A549 (cell line): Measurements from ENCODE around the gene SLC25A11. TPM values are rescaled to one million over a fixed set of nuclear protein-coding genes. Genes with fewer than 3 reads are reported as not detected.

Source experiments
- ATAC-seq, 2 experiments: fragments of 200-7000 bp in 1 of 2; fragments of >200 bp in 1 of 2; cut with Nextera tagmentation in 1 of 2; cut with Tn5 transposase in 1 of 2; 3 replicates each; pipeline versions ENCODE4 v1.8.0 to v1.9.1; 2018 to 2020; ENCODE audit warnings: mild to moderate bottlenecking in 1 of 2, moderate library complexity in 1 of 2
- CTCF ChIA-PET: fragments of 300-600 bp; sonication (Branson Sonifier 250); formaldehyde crosslinking; extraction: SDS; loops from one replicate; lab custom pipeline; 2021; ENCODE audit warnings: antibody characterized with exemption, inconsistent platforms; lab: Yijun Ruan, JAX
- POLR2A ChIA-PET: fragments of 350-600 bp; formaldehyde crosslinking; extraction: SDS; loops from one replicate; lab custom pipeline; 2021; ENCODE audit warnings: antibody characterized with exemption, inconsistent platforms; lab: Yijun Ruan, JAX
- DNase-seq, 2 experiments: peaks; one replicate each; pipeline versions ENCODE4 v3.0.0 to v3.0.0-alpha.2; 2011 to 2016; ENCODE audit warnings: low read depth in 1 of 2, low spot score in 1 of 2
- FAIRE-seq: peaks from 2 replicates; lab custom pipeline; 2011; peaks lifted over from hg19 to GRCh38; lab: Jason Lieb, UNC
- H3K27ac ChIP-seq, 2 experiments: fragments of >200 bp; sonication (Bioruptor Twin); formaldehyde crosslinking; 3 replicates each; pipeline ENCODE4 v1.5.1; 2016 to 2017
- H3K4me1 ChIP-seq: fragments of >200 bp; sonication (Bioruptor Twin); formaldehyde crosslinking; 3 replicates; pipeline ENCODE4 v1.6.1; 2016
- H3K4me2 ChIP-seq: fragments of >200 bp; sonication (Bioruptor Twin); formaldehyde crosslinking; 3 replicates; pipeline ENCODE4 v1.6.1; 2016
- H3K4me3 ChIP-seq: fragments of >200 bp; sonication (Bioruptor Twin); formaldehyde crosslinking; 3 replicates; pipeline ENCODE4 v1.5.1; 2016
- H3K9me3 ChIP-seq: fragments of >200 bp; sonication (Bioruptor Twin); formaldehyde crosslinking; 3 replicates; pipeline ENCODE4 v1.6.1; 2016
- CEBPB ChIP-seq, 2 experiments: fragments of >200 bp in 1 of 2; sonication (Bioruptor Twin) in 1 of 2; formaldehyde crosslinking in 1 of 2; IDR thresholded peaks; 2 replicates each; pipeline ENCODE4 v1.6.1; 2012 to 2016
- CHD2 ChIP-seq: fragments of 150-350 bp; IDR thresholded peaks from 2 replicates; pipeline ENCODE4 v1.6.1; 2014; ENCODE audit warnings: low read length; ENCODE audit not compliant: partially characterized antibody
- CHD4 ChIP-seq: fragments of 200-600 bp; sonication (generic); IDR thresholded peaks from 2 replicates; pipeline ENCODE4 v1.6.1; 2016; ENCODE audit warnings: antibody characterized with exemption, mild to moderate bottlenecking, borderline replicate concordance
- EHF ChIP-seq: fragments of 250-450 bp; sonication (Bioruptor Pico); IDR thresholded peaks from 2 replicates; pipeline ENCODE4 v1.5.0; 2020; ENCODE audit warnings: mild to moderate bottlenecking
- EP300 ChIP-seq, 2 experiments: fragments of >200 bp; sonication (Bioruptor Twin); formaldehyde crosslinking; IDR thresholded peaks; 2 replicates in 1 of 2; 3 replicates in 1 of 2; pipeline ENCODE4 v1.6.1; 2016 to 2017
- FOSL2 ChIP-seq, 2 experiments: fragments of 450-650 bp in 1 of 2; fragments of >200 bp in 1 of 2; sonication (Bioruptor Twin) in 1 of 2; formaldehyde crosslinking; IDR thresholded peaks; 2 replicates each; pipeline versions ENCODE4 v1.5.0 to v1.6.1; 2016 to 2020; ENCODE audit warnings: mild to moderate bottlenecking in 1 of 2, moderate library complexity in 1 of 2
- HDAC2 ChIP-seq: fragments of 200-600 bp; sonication (generic); IDR thresholded peaks from 2 replicates; pipeline ENCODE4 v1.6.1; 2016
- HOXA7 ChIP-seq: fragments of 250-450 bp; sonication (Bioruptor Pico); IDR thresholded peaks from 2 replicates; pipeline ENCODE4 v1.5.0; 2020; ENCODE audit warnings: mild to moderate bottlenecking, moderate library complexity
- HOXB13 ChIP-seq: fragments of 250-450 bp; sonication (Bioruptor Pico); IDR thresholded peaks from 2 replicates; pipeline ENCODE4 v1.5.0; 2020; ENCODE audit warnings: low read depth, mild to moderate bottlenecking, moderate library complexity
- KDM1A ChIP-seq: fragments of 200-600 bp; sonication (generic); IDR thresholded peaks from 2 replicates; pipeline ENCODE4 v1.6.1; 2016; ENCODE audit warnings: low read depth, mild to moderate bottlenecking
- MYC ChIP-seq: IDR thresholded peaks from 2 replicates; pipeline ENCODE4 v1.6.1; 2012; ENCODE audit warnings: mild to moderate bottlenecking, inconsistent platforms, low read length, improper control_type of control experiment, borderline replicate concordance
- RFX5 ChIP-seq: fragments of 450-650 bp; IDR thresholded peaks from 2 replicates; pipeline ENCODE4 v1.7.1; 2014; ENCODE audit warnings: antibody characterized with exemption, mild to moderate bottlenecking, moderate library complexity
- SREBF2 ChIP-seq: fragments of 450-650 bp; IDR thresholded peaks from 2 replicates; pipeline ENCODE4 v1.6.1; 2014; ENCODE audit warnings: mild to moderate bottlenecking, moderate library complexity
- TP53 ChIP-seq: fragments of 250-450 bp; sonication (Bioruptor Pico); IDR thresholded peaks from 2 replicates; pipeline ENCODE4 v1.5.0; 2021; ENCODE audit warnings: mild to moderate bottlenecking, moderate library complexity
- ZC3H11A ChIP-seq: fragments of 450-650 bp; IDR thresholded peaks from 2 replicates; pipeline ENCODE4 v1.6.1; 2014; ENCODE audit warnings: antibody characterized with exemption, mild to moderate bottlenecking
- ZSCAN20 ChIP-seq: fragments of 250-450 bp; sonication (Bioruptor Pico); IDR thresholded peaks from 2 replicates; pipeline ENCODE4 v1.8.0; 2022; ENCODE audit warnings: mild to moderate bottlenecking, moderate library complexity
- WGBS: methylation state at CpG from one replicate; pipeline ENCODE4 v1.1.6; 2017; ENCODE audit errors: missing lambda C conversion rate; 5-methylcytosine and 5-hydroxymethylcytosine counted together
- polyA plus RNA-seq, 4 experiments: library from polyadenylated mRNA; depleted of rRNA in 3 of 4; stranded (reverse); fragments of >200 nt; fragmentation: RNase III in 1 of 4; extraction: RNeasy Plus Mini Kit Qiagen cat#74134 plus additional on column Dnase treatment in 1 of 4; gene quantifications; 2 replicates in 3 of 4; 3 replicates in 1 of 4; pipeline ENCODE4 v1.2.3, GENCODE V29; 2011 to 2017
- TF ChIP-seq, protein P1 (sequence below): fragments of 450-650 bp; IDR thresholded peaks from 2 replicates; pipeline ENCODE4 v1.6.1; 2014; ENCODE audit warnings: antibody characterized with exemption
- TF ChIP-seq, protein P2 (sequence below): IDR thresholded peaks from 2 replicates; pipeline ENCODE4 v1.6.1; 2012
- TF ChIP-seq, protein P3 (sequence below): fragments of >200 bp; sonication (Bioruptor Twin); formaldehyde crosslinking; IDR thresholded peaks from 3 replicates; pipeline ENCODE4 v1.6.1; 2016
- TF ChIP-seq, protein P4 (sequence below): fragments of 200-600 bp; sonication (generic); IDR thresholded peaks from 2 replicates; pipeline ENCODE4 v1.6.1; 2016; ENCODE audit warnings: antibody characterized with exemption, mild to moderate bottlenecking, moderate library complexity
- TF ChIP-seq, protein P5 (sequence below): fragments of 250-450 bp; sonication (Bioruptor Pico); IDR thresholded peaks from 2 replicates; pipeline ENCODE4 v1.5.0; 2021; ENCODE audit warnings: mild to moderate bottlenecking, moderate library complexity, borderline replicate concordance
- TF ChIP-seq, protein P6 (sequence below): fragments of 250-450 bp; sonication (Bioruptor Pico); IDR thresholded peaks from 2 replicates; pipeline ENCODE4 v1.5.0; 2020; ENCODE audit warnings: low read depth, mild to moderate bottlenecking, moderate library complexity

SLC25A11 gene
- polyA plus RNA-seq, 2 of the 4 experiments (the other 2 are of a cell fraction): 60.2 to 69.2 TPM

DNA sequence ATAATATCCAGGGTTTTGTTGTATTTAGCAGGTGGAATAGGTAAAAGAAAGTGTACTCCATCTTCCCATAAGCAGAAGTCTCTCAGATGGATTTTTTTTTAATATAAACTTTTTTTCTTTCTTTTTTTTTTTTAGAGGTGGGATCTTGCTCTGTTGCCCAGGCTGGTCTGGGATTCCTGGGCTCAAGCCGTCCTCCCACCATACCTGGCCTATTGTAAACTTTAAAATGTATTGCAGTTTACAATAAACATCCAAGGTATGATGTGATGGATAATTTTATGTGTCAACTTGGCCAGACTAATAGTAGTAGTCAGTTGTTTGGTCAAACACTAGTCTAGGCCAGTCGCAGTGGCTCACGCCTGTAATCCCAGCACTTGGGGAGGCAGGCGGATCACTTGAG lies 18.5 kb downstream of the SLC25A11 start:
- ChIA-PET CTCF (interaction anchor here (0.6 to 1.9 kb wide), 5 partner anchors 10 to 140 kb away, joined by 3 to 5 read pairs (median 4); partner anchors contain the start of gene CAMTA2), POLR2A (interaction anchor here (1.1 kb wide), 1 partner anchor 9 kb away, joined by 4 read pairs; no protein-coding TSS in a partner anchor)
- Histone ChIP-seq H3K27ac (no peak overlapping the region), H3K9me3 (no peaks in the 10 kb centered on the region), H3K4me1 (0 out of 3 replicates have a peak, but pooled peaks cover 4% of the 10 kb centered on the region), H3K4me3 (no peak overlapping the region), H3K4me2 (no peak overlapping the region)
- no peak for FAIRE-seq
- ATAC-seq: no peak
- TF ChIP-seq FOSL2 (IDR thresholded peaks at IDR 0.05) (no peak), FOSL2 (CRISPR knock-in tag; IDR thresholded peaks at IDR 0.05) (no peak), EP300 (IDR thresholded peaks at IDR 0.05) (no peak), CEBPB (IDR thresholded peaks at IDR 0.05) (no peak), ZC3H11A (no peak), TP53 (CRISPR knock-in tag) (no peak), SREBF2 (no peak), ZSCAN20 (CRISPR knock-in tag) (no peak), CHD4 (no peak)
- TF ChIP-seq, protein P1, sequence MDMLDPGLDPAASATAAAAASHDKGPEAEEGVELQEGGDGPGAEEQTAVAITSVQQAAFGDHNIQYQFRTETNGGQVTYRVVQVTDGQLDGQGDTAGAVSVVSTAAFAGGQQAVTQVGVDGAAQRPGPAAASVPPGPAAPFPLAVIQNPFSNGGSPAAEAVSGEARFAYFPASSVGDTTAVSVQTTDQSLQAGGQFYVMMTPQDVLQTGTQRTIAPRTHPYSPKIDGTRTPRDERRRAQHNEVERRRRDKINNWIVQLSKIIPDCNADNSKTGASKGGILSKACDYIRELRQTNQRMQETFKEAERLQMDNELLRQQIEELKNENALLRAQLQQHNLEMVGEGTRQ: no peak
- TF ChIP-seq, protein P2, sequence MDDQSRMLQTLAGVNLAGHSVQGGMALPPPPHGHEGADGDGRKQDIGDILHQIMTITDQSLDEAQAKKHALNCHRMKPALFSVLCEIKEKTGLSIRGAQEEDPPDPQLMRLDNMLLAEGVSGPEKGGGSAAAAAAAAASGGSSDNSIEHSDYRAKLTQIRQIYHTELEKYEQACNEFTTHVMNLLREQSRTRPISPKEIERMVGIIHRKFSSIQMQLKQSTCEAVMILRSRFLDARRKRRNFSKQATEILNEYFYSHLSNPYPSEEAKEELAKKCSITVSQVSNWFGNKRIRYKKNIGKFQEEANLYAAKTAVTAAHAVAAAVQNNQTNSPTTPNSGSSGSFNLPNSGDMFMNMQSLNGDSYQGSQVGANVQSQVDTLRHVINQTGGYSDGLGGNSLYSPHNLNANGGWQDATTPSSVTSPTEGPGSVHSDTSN: no peak
- TF ChIP-seq, protein P3, sequence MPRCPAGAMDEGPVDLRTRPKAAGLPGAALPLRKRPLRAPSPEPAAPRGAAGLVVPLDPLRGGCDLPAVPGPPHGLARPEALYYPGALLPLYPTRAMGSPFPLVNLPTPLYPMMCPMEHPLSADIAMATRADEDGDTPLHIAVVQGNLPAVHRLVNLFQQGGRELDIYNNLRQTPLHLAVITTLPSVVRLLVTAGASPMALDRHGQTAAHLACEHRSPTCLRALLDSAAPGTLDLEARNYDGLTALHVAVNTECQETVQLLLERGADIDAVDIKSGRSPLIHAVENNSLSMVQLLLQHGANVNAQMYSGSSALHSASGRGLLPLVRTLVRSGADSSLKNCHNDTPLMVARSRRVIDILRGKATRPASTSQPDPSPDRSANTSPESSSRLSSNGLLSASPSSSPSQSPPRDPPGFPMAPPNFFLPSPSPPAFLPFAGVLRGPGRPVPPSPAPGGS: no peak
- TF ChIP-seq, protein P4, sequence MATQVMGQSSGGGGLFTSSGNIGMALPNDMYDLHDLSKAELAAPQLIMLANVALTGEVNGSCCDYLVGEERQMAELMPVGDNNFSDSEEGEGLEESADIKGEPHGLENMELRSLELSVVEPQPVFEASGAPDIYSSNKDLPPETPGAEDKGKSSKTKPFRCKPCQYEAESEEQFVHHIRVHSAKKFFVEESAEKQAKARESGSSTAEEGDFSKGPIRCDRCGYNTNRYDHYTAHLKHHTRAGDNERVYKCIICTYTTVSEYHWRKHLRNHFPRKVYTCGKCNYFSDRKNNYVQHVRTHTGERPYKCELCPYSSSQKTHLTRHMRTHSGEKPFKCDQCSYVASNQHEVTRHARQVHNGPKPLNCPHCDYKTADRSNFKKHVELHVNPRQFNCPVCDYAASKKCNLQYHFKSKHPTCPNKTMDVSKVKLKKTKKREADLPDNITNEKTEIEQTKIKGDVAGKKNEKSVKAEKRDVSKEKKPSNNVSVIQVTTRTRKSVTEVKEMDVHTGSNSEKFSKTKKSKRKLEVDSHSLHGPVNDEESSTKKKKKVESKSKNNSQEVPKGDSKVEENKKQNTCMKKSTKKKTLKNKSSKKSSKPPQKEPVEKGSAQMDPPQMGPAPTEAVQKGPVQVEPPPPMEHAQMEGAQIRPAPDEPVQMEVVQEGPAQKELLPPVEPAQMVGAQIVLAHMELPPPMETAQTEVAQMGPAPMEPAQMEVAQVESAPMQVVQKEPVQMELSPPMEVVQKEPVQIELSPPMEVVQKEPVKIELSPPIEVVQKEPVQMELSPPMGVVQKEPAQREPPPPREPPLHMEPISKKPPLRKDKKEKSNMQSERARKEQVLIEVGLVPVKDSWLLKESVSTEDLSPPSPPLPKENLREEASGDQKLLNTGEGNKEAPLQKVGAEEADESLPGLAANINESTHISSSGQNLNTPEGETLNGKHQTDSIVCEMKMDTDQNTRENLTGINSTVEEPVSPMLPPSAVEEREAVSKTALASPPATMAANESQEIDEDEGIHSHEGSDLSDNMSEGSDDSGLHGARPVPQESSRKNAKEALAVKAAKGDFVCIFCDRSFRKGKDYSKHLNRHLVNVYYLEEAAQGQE: no peak
- no peak for DNase-seq
- WGBS: 95% methylated on average over 4 of the region's 4 CpGs

DNA sequence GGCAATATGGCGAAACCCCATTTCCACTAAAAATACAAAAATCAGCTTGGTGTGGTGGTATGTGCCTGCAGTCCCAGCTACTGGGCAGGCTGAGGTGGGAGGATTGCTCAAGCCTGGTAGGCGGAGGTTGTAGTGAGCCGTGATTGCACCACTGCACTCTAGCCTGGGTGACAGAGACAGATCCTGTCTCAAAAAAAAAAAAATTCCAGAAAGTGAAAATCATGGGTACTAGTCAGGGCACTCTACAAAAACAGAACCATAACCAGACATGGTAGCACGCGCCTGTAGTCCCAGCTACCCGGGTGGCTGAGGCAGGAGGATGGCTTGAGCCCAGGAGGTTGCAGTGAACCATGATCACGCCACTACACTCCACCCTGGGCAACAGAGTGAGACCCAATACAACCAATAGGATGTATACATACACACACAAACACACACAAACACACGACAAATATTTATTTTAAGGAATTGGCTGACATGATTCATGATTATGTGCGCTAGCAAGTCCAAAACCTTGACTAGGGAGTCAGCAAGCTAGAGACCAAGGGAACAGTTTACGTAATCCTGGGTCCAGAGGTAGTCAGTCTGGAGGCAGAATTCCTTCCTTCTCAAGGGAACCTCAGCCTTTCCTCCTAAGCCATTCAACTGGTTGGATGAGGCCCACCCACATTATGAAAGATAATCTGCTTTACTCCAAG lies 19.3 kb downstream of the SLC25A11 start:
- POLR2A ChIA-PET: interaction anchor here (1.1 to 2.1 kb wide), 2 partner anchors 8 to 19 kb away, joined by 4 to 9 read pairs; partner anchors contain the start of genes RNF167 and SLC25A11
- CTCF ChIA-PET: interaction anchor here (0.6 to 3.7 kb wide), 9 partner anchors 9 to 354 kb away, joined by 3 to 37 read pairs (median 4); partner anchors contain the start of genes CAMTA2 and CHRNE
- no peak overlapping the region for H3K4me2 ChIP-seq

More for the DNA sequence above, 19.3 kb downstream of the SLC25A11 start:
- Histone ChIP-seq H3K4me1 (0 out of 3 replicates have a peak, but pooled peaks cover 4% of the 10 kb centered on the region), H3K4me3 (no peak overlapping the region), H3K9me3 (no peaks in the 10 kb centered on the region), H3K27ac (no peak overlapping the region)
- no peak for FAIRE-seq
- WGBS: 74% methylated on average over 10 of the region's 10 CpGs
- DNase-seq: no peak
- TF ChIP-seq KDM1A: no peak
- no peak for TF ChIP-seq HOXB13
- TF ChIP-seq HDAC2: no peak
- TF ChIP-seq MYC: no peak
- TF ChIP-seq, protein P5, sequence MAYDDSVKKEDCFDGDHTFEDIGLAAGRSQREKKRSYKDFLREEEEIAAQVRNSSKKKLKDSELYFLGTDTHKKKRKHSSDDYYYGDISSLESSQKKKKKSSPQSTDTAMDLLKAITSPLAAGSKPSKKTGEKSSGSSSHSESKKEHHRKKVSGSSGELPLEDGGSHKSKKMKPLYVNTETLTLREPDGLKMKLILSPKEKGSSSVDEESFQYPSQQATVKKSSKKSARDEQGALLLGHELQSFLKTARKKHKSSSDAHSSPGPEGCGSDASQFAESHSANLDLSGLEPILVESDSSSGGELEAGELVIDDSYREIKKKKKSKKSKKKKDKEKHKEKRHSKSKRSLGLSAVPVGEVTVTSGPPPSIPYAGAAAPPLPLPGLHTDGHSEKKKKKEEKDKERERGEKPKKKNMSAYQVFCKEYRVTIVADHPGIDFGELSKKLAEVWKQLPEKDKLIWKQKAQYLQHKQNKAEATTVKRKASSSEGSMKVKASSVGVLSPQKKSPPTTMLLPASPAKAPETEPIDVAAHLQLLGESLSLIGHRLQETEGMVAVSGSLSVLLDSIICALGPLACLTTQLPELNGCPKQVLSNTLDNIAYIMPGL (CRISPR knock-in tag): no peak
- TF ChIP-seq, protein P6, sequence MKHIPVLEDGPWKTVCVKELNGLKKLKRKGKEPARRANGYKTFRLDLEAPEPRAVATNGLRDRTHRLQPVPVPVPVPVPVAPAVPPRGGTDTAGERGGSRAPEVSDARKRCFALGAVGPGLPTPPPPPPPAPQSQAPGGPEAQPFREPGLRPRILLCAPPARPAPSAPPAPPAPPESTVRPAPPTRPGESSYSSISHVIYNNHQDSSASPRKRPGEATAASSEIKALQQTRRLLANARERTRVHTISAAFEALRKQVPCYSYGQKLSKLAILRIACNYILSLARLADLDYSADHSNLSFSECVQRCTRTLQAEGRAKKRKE (CRISPR knock-in tag): no peak
- no peak for TF ChIP-seq EHF
- TF ChIP-seq ZC3H11A: no peak
- no peak for TF ChIP-seq CHD2
- TF ChIP-seq RFX5: no peak
- TF ChIP-seq HOXA7 (CRISPR knock-in tag): no peak
- TF ChIP-seq CEBPB (IDR thresholded peaks at IDR 0.05): no peak
- peak; percentile 40 to 54; a peak in 4 of 6 replicates for ATAC-seq
